Right lobe of liver (tissue), 4 donors: Measurements from ENCODE around the gene MYOM1.

ENCODE experiments used
- CTCF ChIP-seq, 4 donors: fragments of 200-600 bp in 3 of 4; fragments of 450-650 bp in 1 of 4; IDR thresholded peaks; one replicate each; pipeline versions ENCODE4 v1.5.1 to v1.8.0; 2016 to 2022; ENCODE audit warnings: antibody characterized with exemption in 4 of 4, mild to moderate bottlenecking in 2 of 4
- POLR2A ChIP-seq: fragments of 450-650 bp; IDR thresholded peaks from one replicate; pipeline ENCODE4 v1.6.1; 2017; ENCODE audit warnings: antibody characterized with exemption, mild to moderate bottlenecking
- donor health status: DM: no; HTN: no; CAD: no.
- donor health status: DM: no; HTN: no; CAD: no.
- donor health status: DM: no; HTN: yes; CAD: no.

- TF ChIP-seq CTCF (IDR thresholded peaks at IDR 0.05) (no peak), POLR2A (no peak)
Observed at GRCh38 chr18:3212657-3213056, 7.1 kb downstream of the MYOM1 start.
